ENCODE data around the gene USP22.

- TF ChIP-seq EZH2 (IDR thresholded peaks at IDR 0.05) (no peak), POLR2AphosphoS5 (IDR thresholded peaks at IDR 0.05; ENCODE audit: low read depth, low read length) (no peak), RAD21 (IDR thresholded peaks at IDR 0.05; ENCODE audit: low read depth) (no peak), POLR2A (IDR thresholded peaks at IDR 0.05; ENCODE audit: borderline replicate concordance, extremely low read depth, insufficient read depth, insufficient read length) (no peak), SP1 (IDR thresholded peaks at IDR 0.05; ENCODE audit: low read depth) (no peak), CEBPB (IDR thresholded peaks at IDR 0.05; ENCODE audit: low read depth) (no peak), EGR1 (IDR thresholded peaks at IDR 0.05; ENCODE audit: low read depth) (no peak), TCF7L2 (IDR thresholded peaks at IDR 0.05; ENCODE audit: borderline replicate concordance, extremely low read depth, insufficient read depth, insufficient read length) (no peak), YY1 (IDR thresholded peaks at IDR 0.05; ENCODE audit: extremely low read depth, insufficient replicate concordance, low read depth, low read length) (no peak)
- TF ChIP-seq, protein P1, sequence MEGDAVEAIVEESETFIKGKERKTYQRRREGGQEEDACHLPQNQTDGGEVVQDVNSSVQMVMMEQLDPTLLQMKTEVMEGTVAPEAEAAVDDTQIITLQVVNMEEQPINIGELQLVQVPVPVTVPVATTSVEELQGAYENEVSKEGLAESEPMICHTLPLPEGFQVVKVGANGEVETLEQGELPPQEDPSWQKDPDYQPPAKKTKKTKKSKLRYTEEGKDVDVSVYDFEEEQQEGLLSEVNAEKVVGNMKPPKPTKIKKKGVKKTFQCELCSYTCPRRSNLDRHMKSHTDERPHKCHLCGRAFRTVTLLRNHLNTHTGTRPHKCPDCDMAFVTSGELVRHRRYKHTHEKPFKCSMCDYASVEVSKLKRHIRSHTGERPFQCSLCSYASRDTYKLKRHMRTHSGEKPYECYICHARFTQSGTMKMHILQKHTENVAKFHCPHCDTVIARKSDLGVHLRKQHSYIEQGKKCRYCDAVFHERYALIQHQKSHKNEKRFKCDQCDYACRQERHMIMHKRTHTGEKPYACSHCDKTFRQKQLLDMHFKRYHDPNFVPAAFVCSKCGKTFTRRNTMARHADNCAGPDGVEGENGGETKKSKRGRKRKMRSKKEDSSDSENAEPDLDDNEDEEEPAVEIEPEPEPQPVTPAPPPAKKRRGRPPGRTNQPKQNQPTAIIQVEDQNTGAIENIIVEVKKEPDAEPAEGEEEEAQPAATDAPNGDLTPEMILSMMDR (IDR thresholded peaks at IDR 0.05 in 2 of 3, conservative IDR thresholded peaks at IDR 0.05 in 1 of 3; ENCODE audit: borderline replicate concordance in 1 of 3, insufficient read depth in 1 of 3, low read depth in 2 of 3, low read length in 2 of 3): no peak
- TF ChIP-seq, protein P2, sequence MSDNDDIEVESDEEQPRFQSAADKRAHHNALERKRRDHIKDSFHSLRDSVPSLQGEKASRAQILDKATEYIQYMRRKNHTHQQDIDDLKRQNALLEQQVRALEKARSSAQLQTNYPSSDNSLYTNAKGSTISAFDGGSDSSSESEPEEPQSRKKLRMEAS (IDR thresholded peaks at IDR 0.05): no peak
- TF ChIP-seq, protein P3, sequence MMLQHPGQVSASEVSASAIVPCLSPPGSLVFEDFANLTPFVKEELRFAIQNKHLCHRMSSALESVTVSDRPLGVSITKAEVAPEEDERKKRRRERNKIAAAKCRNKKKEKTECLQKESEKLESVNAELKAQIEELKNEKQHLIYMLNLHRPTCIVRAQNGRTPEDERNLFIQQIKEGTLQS (IDR thresholded peaks at IDR 0.05): no peak
Measured at GRCh38 chr17:20999841-21000532, 42.8 kb downstream of the USP22 start.
